ENCODE measurements around the gene PDCD4. TPM values are rescaled to one million over a fixed set of nuclear protein-coding genes. Genes with fewer than 3 reads are reported as not detected.

Gene PDCD4
- total and polyA plus RNA-seq, 9 of the 15 experiments (the other 6 are each of a cell fraction or from before 2014, with no cell fraction given), result 12.9 to 44.1 (median 33.7) TPM

DNA sequence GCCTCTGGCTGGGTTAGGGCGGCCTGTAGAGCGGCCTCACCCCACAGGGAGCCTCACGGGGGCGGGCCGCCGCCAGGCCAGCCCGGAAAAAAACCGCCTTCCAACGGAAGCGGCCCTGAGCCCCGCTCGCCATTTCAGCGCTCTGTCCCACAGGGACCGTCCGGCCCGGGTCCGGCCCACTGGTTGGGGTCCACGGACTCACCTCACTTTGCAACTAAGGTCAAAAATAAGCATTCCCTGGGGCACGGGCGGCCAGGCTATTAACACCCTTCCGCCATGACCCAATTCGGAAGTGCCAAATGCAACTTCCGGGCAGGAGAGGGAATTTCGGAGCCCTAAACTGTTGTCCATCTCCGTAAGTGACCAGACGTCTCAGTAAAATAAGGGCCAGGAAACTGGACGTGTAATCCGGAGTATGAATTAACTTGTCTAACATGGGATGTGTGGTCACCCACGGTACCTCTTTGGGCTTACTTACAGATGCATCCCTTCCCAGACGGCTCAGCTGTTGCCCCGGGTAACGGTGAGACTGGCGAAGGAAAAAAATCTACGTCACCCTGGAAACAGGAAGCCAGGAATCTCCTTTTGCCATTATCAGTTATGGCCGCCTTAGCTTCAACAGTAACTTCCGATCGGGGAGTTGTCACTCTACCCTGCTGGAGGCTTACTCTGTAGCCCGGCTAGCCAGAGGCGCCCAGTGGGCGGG lies 47.1 kb downstream of the PDCD4 start, which contains the start of gene BBIP1:
TSS of gene BBIP1 (minus strand) at position 538 of the 706 bp plus-strand sequence. CDS start 1,023 bp downstream, outside the sequence.
- no peaks in the 10 kb centered on the region for H3K27me3 ChIP-seq (ENCODE audit: control insufficient read depth in 2 of 2, insufficient read depth in 2 of 2, low read length in 2 of 2)
- intact Hi-C loops (cut with micrococcal nuclease) (no loop called here), in situ Hi-C loops (cut with MboI) (no loop called here)
- H3K4me2 ChIP-seq (ENCODE audit: insufficient read depth, low read length), result peak within 1 kb of the TSS; percentile 95
- peak within 1 kb of the TSS; percentile 90 for H3K4me3 ChIP-seq
- DNase-seq (ENCODE audit: extremely low read depth in 1 of 4, low spot score in 3 of 4) (no peak), FAIRE-seq (peak; percentile 99), ATAC-seq (peak; percentile 91)
- 2% methylated on average over 31 of the region's 40 CpGs for WGBS (ENCODE audit: insufficient coverage, low coverage, missing lambda C conversion rate)
- peak within 1 kb of the TSS; percentile 99 for H3K27ac ChIP-seq (ENCODE audit: extremely low read depth, low read depth, low read length)
- CTCF ChIA-PET (ENCODE audit: low intra/inter-chr PET ratio), result no interaction called here
- no peaks in the 10 kb centered on the region for H3K9me1 ChIP-seq (ENCODE audit: control insufficient read depth, insufficient read depth, low read length)
- peak within 1 kb of the TSS; percentile 95 to 98 for H3K9ac ChIP-seq (ENCODE audit: insufficient read depth in 1 of 2, low read depth in 2 of 2, low read length in 2 of 2)
- H4K20me1 ChIP-seq (replicated peaks; ENCODE audit: control insufficient read depth, insufficient read depth, low read length), result no peaks in the 10 kb centered on the region
- H3K9me3 ChIP-seq (replicated peaks; ENCODE audit: control insufficient read depth, insufficient read depth, low read depth, low read length), result no peaks in the 10 kb centered on the region
- H3K4me1 ChIP-seq (replicated peaks in 1 of 2; ENCODE audit: control insufficient read depth in 2 of 2, insufficient read depth in 2 of 2, low read length in 2 of 2), result peaks cover 0 to 15% of the 10 kb centered on the region in 2 experiments; a peak in 2 of 5 replicates
- no peaks in the 10 kb centered on the region for H3K36me3 ChIP-seq (ENCODE audit: control insufficient read depth, insufficient read depth, low read length)
- H3K79me2 ChIP-seq (ENCODE audit: control insufficient read depth, insufficient read depth, low read length), result peaks cover 46% of the 10 kb centered on the region
- BruUV-seq (replicated peaks), result TSS peak; percentile 63
- POLR2A ChIA-PET, result interaction anchor here (0.6 to 2.4 kb wide), 16 partner anchors 8 to 1114 kb away, joined by 3 to 16 read pairs (median 4); partner anchors contain the start of gene PDCD4
- peak within 1 kb of the TSS; percentile 99 for H2AFZ ChIP-seq (ENCODE audit: low read depth, low read length)
- TF ChIP-seq CCNT2 (IDR thresholded peaks at IDR 0.05; ENCODE audit: borderline replicate concordance, extremely low read depth, insufficient read length, low read depth, low read length) (peak; percentile 60), NFXL1 (CRISPR knock-in tag; IDR thresholded peaks at IDR 0.05) (no peak), ZBTB8A (IDR thresholded peaks at IDR 0.05; ENCODE audit: partially characterized antibody) (no peak), CREM (IDR thresholded peaks at IDR 0.05; ENCODE audit: low read depth) (peak; percentile 86), MYBL2 (IDR thresholded peaks at IDR 0.05; ENCODE audit: low read depth) (no peak), MYBL2 (CRISPR knock-in tag; IDR thresholded peaks at IDR 0.05; ENCODE audit: borderline replicate concordance) (no peak), TBL1XR1 (IDR thresholded peaks at IDR 0.05; ENCODE audit: low read length in 2 of 2) (0 out of 4 replicates have a peak, but pooled peaks of 1 of the 2 experiments have one; percentile 17), BMI1 (IDR thresholded peaks at IDR 0.05; ENCODE audit: low read length) (peak; percentile 64; the same call in 1 of the 2 replicates), CBFA2T3 (IDR thresholded peaks at IDR 0.05) (no peak), TAF1 (IDR thresholded peaks at IDR 0.05; ENCODE audit: control insufficient read depth, extremely low read depth, insufficient read depth, low read length, severe bottlenecking) (peak; percentile 73), CTBP1 (IDR thresholded peaks at IDR 0.05; ENCODE audit: borderline replicate concordance) (peak; percentile 57), SUPT5H (IDR thresholded peaks at IDR 0.05) (peak; percentile 83), ZBTB11 (CRISPR knock-in tag; IDR thresholded peaks at IDR 0.05) (peak in 1 of 3 experiments; percentile 79; a peak in 1 of 6 replicates), ELF1 (tag; IDR thresholded peaks at IDR 0.05) (peak; percentile 93), JUND (IDR thresholded peaks at IDR 0.05; ENCODE audit: borderline replicate concordance, low read depth, low read length) (peak; percentile 73), JUND (tag; IDR thresholded peaks at IDR 0.05; ENCODE audit: borderline replicate concordance, low read depth, low read length) (0 out of 3 replicates have a peak, but pooled peaks have one; percentile 31)
- TF ChIP-seq, protein P1, sequence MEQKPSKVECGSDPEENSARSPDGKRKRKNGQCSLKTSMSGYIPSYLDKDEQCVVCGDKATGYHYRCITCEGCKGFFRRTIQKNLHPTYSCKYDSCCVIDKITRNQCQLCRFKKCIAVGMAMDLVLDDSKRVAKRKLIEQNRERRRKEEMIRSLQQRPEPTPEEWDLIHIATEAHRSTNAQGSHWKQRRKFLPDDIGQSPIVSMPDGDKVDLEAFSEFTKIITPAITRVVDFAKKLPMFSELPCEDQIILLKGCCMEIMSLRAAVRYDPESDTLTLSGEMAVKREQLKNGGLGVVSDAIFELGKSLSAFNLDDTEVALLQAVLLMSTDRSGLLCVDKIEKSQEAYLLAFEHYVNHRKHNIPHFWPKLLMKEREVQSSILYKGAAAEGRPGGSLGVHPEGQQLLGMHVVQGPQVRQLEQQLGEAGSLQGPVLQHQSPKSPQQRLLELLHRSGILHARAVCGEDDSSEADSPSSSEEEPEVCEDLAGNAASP (IDR thresholded peaks at IDR 0.05), result no peak
